Loucy (cell line): ENCODE results near the gene PIGO.

Experiments
- H2AFZ ChIP-seq: fragments of 200-600 bp; sonication (generic); 2 replicates; pipeline ENCODE4 v1.6.0; 2016; ENCODE audit warnings: antibody characterized with exemption, mild to moderate bottlenecking, low read length, moderate library complexity
- H3F3A ChIP-seq: fragments of 200-600 bp; 2 replicates; pipeline ENCODE4 v1.6.0; 2016; ENCODE audit warnings: antibody characterized with exemption, low read depth, mild to moderate bottlenecking
- H3K27me3 ChIP-seq: fragments of 200-600 bp; sonication (generic); 2 replicates; pipeline ENCODE4 v1.6.1; 2014; ENCODE audit warnings: low read length, mild to moderate bottlenecking; ENCODE audit not compliant: insufficient read depth, poor library complexity, severe bottlenecking
- H3K36me3 ChIP-seq: fragments of 200-600 bp; sonication (generic); 2 replicates; pipeline ENCODE4 v1.6.1; 2016; ENCODE audit warnings: low read length; ENCODE audit not compliant: insufficient read depth
- H3K4me1 ChIP-seq: fragments of 200-600 bp; sonication (generic); 2 replicates; pipeline ENCODE4 v1.5.1; 2014; ENCODE audit warnings: low read length, mild to moderate bottlenecking; ENCODE audit not compliant: insufficient read depth, poor library complexity, severe bottlenecking
- H3K4me2 ChIP-seq: fragments of 200-600 bp; sonication (generic); 2 replicates; pipeline ENCODE4 v1.6.0; 2014; ENCODE audit warnings: antibody characterized with exemption, low read length, low read depth, mild to moderate bottlenecking; ENCODE audit not compliant: poor library complexity, severe bottlenecking
- H3K4me3 ChIP-seq: fragments of 200-600 bp; sonication (generic); 2 replicates; pipeline ENCODE4 v1.5.1; 2014; ENCODE audit warnings: low read length, mild to moderate bottlenecking, mixed read lengths; ENCODE audit not compliant: poor library complexity, severe bottlenecking
- H3K79me2 ChIP-seq: fragments of 200-600 bp; sonication (generic); 2 replicates; pipeline ENCODE4 v1.6.1; 2014; ENCODE audit warnings: low read length; ENCODE audit not compliant: insufficient read depth
- H3K9ac ChIP-seq: fragments of 200-600 bp; sonication (generic); 2 replicates; pipeline ENCODE4 v1.6.0; 2014; ENCODE audit warnings: mild to moderate bottlenecking, low read depth, low read length, moderate library complexity; ENCODE audit not compliant: poor library complexity, severe bottlenecking
- H3K9me2 ChIP-seq: fragments of 200-600 bp; sonication (generic); replicated peaks from 2 replicates; pipeline ENCODE4 v1.6.1; 2016; ENCODE audit warnings: low read depth, low read length, mixed read lengths
- H3K9me3 ChIP-seq: fragments of 200-600 bp; sonication (generic); 2 replicates; pipeline ENCODE4 v1.6.1; 2014; ENCODE audit warnings: mild to moderate bottlenecking, antibody characterized with exemption, low read length, low read depth; ENCODE audit not compliant: insufficient read depth
- H4K20me1 ChIP-seq: fragments of 200-600 bp; sonication (generic); 2 replicates; pipeline ENCODE4 v1.6.0; 2014; ENCODE audit warnings: antibody characterized with exemption, low read length, mild to moderate bottlenecking; ENCODE audit not compliant: insufficient read depth, poor library complexity, severe bottlenecking
- CTCF ChIP-seq: fragments of 200-600 bp; sonication (generic); conservative IDR thresholded peaks from 2 replicates; pipeline ENCODE4 v1.5.1; 2014; ENCODE audit warnings: mild to moderate bottlenecking, antibody characterized with exemption, low read length
- EZH2phosphoT487 ChIP-seq: fragments of 200-600 bp; IDR thresholded peaks from 2 replicates; pipeline ENCODE4 v1.6.1; 2018; ENCODE audit warnings: antibody characterized with exemption, mild to moderate bottlenecking, moderate library complexity, borderline replicate concordance

The PIGO gene

GRCh38 chr9:35108461-35108860 lies 12.1 kb upstream of the PIGO start:
- Histone ChIP-seq H3K79me2 (peaks cover 4% of the 10 kb centered on the region; the same call in 1 of the 2 replicates), H3K9me3 (no peaks in the 10 kb centered on the region), H4K20me1 (peaks cover 4% of the 10 kb centered on the region), H3K36me3 (peaks cover 12% of the 10 kb centered on the region; the same call in 1 of the 2 replicates), H3K4me1 (peaks cover 29% of the 10 kb centered on the region), H2AFZ (no peak overlapping the region), H3K9ac (no peak overlapping the region), H3K4me2 (no peak overlapping the region), H3K27me3 (no peaks in the 10 kb centered on the region), H3K4me3 (no peak overlapping the region), H3F3A (no peaks in the 10 kb centered on the region), H3K9me2 (no peaks in the 10 kb centered on the region)
- no peak for TF ChIP-seq CTCF
- no peak for TF ChIP-seq EZH2phosphoT487

DNA sequence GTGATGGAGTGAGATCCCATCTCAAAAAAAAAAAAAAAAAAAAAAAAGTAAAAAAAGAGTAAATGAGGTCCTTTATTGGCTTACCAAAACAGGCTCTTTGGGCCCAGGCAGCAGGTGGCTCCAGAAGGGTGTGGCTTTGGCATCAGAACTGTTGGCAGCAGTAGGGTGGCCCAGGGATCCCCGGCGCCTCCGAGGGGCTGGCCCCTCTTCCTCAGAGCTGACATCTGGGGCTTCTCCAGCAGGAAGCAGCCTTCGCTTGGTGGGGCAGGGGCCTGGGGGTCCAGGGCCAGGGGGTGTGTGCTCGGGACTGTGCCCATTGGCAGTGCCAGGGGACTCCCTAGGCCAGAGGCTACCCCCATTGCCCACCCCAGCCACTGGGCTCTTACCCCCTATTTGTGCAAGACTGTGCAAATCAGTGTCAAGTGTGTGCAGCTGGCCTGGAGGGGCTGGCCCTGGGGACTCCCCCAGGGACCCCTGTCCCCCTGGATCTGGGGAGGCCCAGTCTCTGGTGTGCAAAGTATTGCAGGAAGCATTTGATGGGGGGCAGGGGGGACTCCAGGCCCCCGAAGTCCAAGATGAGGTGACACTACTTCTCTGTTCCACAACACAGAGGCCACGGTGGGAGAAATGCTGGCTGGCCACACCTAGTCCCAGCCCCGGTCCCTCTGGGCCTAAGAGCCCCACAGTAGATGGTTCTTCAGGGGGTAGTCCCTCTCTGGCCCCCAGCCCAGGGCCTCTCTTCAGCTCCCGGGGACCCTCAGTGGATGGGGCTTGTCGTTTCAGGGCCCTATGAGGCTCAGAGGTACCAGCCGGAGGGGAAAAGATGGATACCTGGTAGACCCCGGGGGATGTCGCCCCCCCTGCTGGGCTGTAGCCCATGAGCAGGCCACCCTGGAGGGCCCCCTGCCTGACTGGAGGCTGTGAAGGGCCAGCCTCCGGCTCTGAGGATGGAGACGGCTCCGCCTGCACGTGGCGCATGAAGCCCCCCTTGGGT lies 11.2 kb upstream of the PIGO start:
- Histone ChIP-seq H3K4me1 (peaks cover 29% of the 10 kb centered on the region), H3K79me2 (peaks cover 6% of the 10 kb centered on the region), H3K4me3 (no peak overlapping the region), H3K36me3 (peaks cover 12% of the 10 kb centered on the region; the same call in 1 of the 2 replicates), H3F3A (no peaks in the 10 kb centered on the region), H3K9me2 (no peaks in the 10 kb centered on the region), H3K27me3 (no peaks in the 10 kb centered on the region), H3K9ac (no peak overlapping the region), H2AFZ (no peak overlapping the region), H4K20me1 (peaks cover 4% of the 10 kb centered on the region), H3K4me2 (no peak overlapping the region), H3K9me3 (no peaks in the 10 kb centered on the region)
- TF ChIP-seq CTCF = no peak

DNA sequence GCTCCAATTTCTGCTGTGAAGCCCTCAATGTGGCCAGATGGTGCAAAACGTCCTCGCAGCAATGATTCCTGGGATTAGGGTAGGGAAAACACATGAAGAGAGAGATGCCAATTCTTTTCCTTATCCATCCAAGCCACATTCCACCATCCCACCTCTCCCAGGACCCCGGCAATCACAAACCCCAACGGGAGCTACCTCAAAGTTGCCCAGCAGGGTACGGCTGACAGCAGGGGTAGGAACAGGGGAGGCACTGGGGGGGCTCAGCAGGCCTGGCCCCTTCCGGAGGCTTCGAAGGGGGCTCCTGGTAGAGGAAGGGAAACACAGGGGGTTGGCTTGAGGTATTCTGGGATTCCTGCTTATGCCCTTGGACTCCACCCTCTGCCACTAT lies 9.9 kb upstream of the PIGO start:
- no peak for TF ChIP-seq CTCF
- TF ChIP-seq EZH2phosphoT487 = no peak
- H3K36me3 ChIP-seq = peaks cover 12% of the 10 kb centered on the region; the same call in 1 of the 2 replicates
- no peaks in the 10 kb centered on the region for H3K9me3 ChIP-seq
- H3K4me3 ChIP-seq = no peak overlapping the region
- H3F3A ChIP-seq = no peaks in the 10 kb centered on the region
- H3K27me3 ChIP-seq = no peaks in the 10 kb centered on the region
- peaks cover 4% of the 10 kb centered on the region for H4K20me1 ChIP-seq
- H2AFZ ChIP-seq = no peak overlapping the region
- no peaks in the 10 kb centered on the region for H3K9me2 ChIP-seq
- H3K4me2 ChIP-seq = no peak overlapping the region
- peaks cover 31% of the 10 kb centered on the region for H3K4me1 ChIP-seq
- H3K79me2 ChIP-seq = peaks cover 19% of the 10 kb centered on the region
- no peak overlapping the region for H3K9ac ChIP-seq
